Prostate gland (tissue), 2 donors: Measurements from ENCODE around the gene AIF1L.

Experiments used
- CTCF ChIP-seq, 4 experiments: fragments of 200-600 bp in 2 of 4; fragments of 450-650 bp in 2 of 4; sonication (generic) in 2 of 4; IDR thresholded peaks; 1 replicate in 3 of 4; 2 replicates in 1 of 4; pipeline ENCODE4 v1.5.1; 2016 to 2019; ENCODE audit warnings: antibody characterized with exemption in 4 of 4, mild to moderate bottlenecking in 2 of 4, moderate library complexity in 2 of 4
- POLR2AphosphoS5 ChIP-seq: sonication (generic); formaldehyde crosslinking; IDR thresholded peaks from one replicate; pipeline ENCODE4 v1.6.1; 2017; ENCODE audit warnings: antibody characterized with exemption

GRCh38 chr9:131092030-131092429, 4.3 kb upstream of the AIF1L start:
- TF ChIP-seq CTCF (IDR thresholded peaks at IDR 0.05) (no peak), POLR2AphosphoS5 (no peak)
